ENCODE data around the gene FBXW4.

FBXW4 gene

GRCh38 chr10:101568054-101568745 is 126.8 kb downstream of the FBXW4 start:
- Histone ChIP-seq H3K27me3 (ENCODE audit: insufficient read depth, low read length, poor library complexity, severe bottlenecking) (no peaks in the 10 kb centered on the region), H4K20me1 (ENCODE audit: insufficient read depth, low read length, poor library complexity, severe bottlenecking) (no peaks in the 10 kb centered on the region)
- TF ChIP-seq EZH2phosphoT487 (IDR thresholded peaks at IDR 0.05; ENCODE audit: borderline replicate concordance), result no peak

GRCh38 chr10:101567165-101568006 is 127.6 kb downstream of the FBXW4 start:
- Histone ChIP-seq H3K27me3 (ENCODE audit: insufficient read depth, low read length, poor library complexity, severe bottlenecking) (no peaks in the 10 kb centered on the region), H3F3A (ENCODE audit: low read depth) (no peaks in the 10 kb centered on the region), H3K9me3 (ENCODE audit: insufficient read depth, low read depth, low read length) (no peaks in the 10 kb centered on the region), H2AFZ (ENCODE audit: low read length) (no peak overlapping the region), H3K36me3 (ENCODE audit: insufficient read depth, low read length) (no peaks in the 10 kb centered on the region), H4K20me1 (ENCODE audit: insufficient read depth, low read length, poor library complexity, severe bottlenecking) (no peaks in the 10 kb centered on the region), H3K4me1 (ENCODE audit: insufficient read depth, low read length, poor library complexity, severe bottlenecking) (peaks cover 11% of the 10 kb centered on the region), H3K79me2 (ENCODE audit: insufficient read depth, low read length) (no peaks in the 10 kb centered on the region), H3K4me3 (ENCODE audit: low read length, poor library complexity, severe bottlenecking) (no peak overlapping the region), H3K9ac (ENCODE audit: low read depth, low read length, poor library complexity, severe bottlenecking) (no peak overlapping the region), H3K4me2 (ENCODE audit: low read depth, low read length, poor library complexity, severe bottlenecking) (no peak overlapping the region), H3K9me2 (replicated peaks; ENCODE audit: low read depth, low read length) (no peaks in the 10 kb centered on the region)
- TF ChIP-seq EZH2phosphoT487 (IDR thresholded peaks at IDR 0.05; ENCODE audit: borderline replicate concordance), result no peak

More at GRCh38 chr10:101568054-101568745, 126.8 kb downstream of the FBXW4 start:
- H3K9me2 ChIP-seq (replicated peaks; ENCODE audit: low read depth, low read length), result no peaks in the 10 kb centered on the region
- no peak overlapping the region for H3K4me3 ChIP-seq (ENCODE audit: low read length, poor library complexity, severe bottlenecking)
- no peak overlapping the region for H2AFZ ChIP-seq (ENCODE audit: low read length)
- no peaks in the 10 kb centered on the region for H3F3A ChIP-seq (ENCODE audit: low read depth)
- no peaks in the 10 kb centered on the region for H3K36me3 ChIP-seq (ENCODE audit: insufficient read depth, low read length)
- H3K9me3 ChIP-seq (ENCODE audit: insufficient read depth, low read depth, low read length), result no peaks in the 10 kb centered on the region
- no peak overlapping the region for H3K4me2 ChIP-seq (ENCODE audit: low read depth, low read length, poor library complexity, severe bottlenecking)
- peaks cover 11% of the 10 kb centered on the region for H3K4me1 ChIP-seq (ENCODE audit: insufficient read depth, low read length, poor library complexity, severe bottlenecking)
- H3K9ac ChIP-seq (ENCODE audit: low read depth, low read length, poor library complexity, severe bottlenecking), result no peak overlapping the region
- no peaks in the 10 kb centered on the region for H3K79me2 ChIP-seq (ENCODE audit: insufficient read depth, low read length)

GRCh38 chr10:101566333-101567164 is 128.4 kb downstream of the FBXW4 start:
- Histone ChIP-seq H3K79me2 (ENCODE audit: insufficient read depth, low read length) (no peaks in the 10 kb centered on the region), H3K4me2 (ENCODE audit: low read depth, low read length, poor library complexity, severe bottlenecking) (no peak overlapping the region), H3K9me2 (replicated peaks; ENCODE audit: low read depth, low read length) (no peaks in the 10 kb centered on the region), H3K4me1 (ENCODE audit: insufficient read depth, low read length, poor library complexity, severe bottlenecking) (peaks cover 11% of the 10 kb centered on the region), H4K20me1 (ENCODE audit: insufficient read depth, low read length, poor library complexity, severe bottlenecking) (no peaks in the 10 kb centered on the region), H2AFZ (ENCODE audit: low read length) (no peak overlapping the region), H3K27me3 (ENCODE audit: insufficient read depth, low read length, poor library complexity, severe bottlenecking) (no peaks in the 10 kb centered on the region), H3F3A (ENCODE audit: low read depth) (no peaks in the 10 kb centered on the region), H3K36me3 (ENCODE audit: insufficient read depth, low read length) (no peaks in the 10 kb centered on the region), H3K9me3 (ENCODE audit: insufficient read depth, low read depth, low read length) (no peaks in the 10 kb centered on the region), H3K9ac (ENCODE audit: low read depth, low read length, poor library complexity, severe bottlenecking) (no peak overlapping the region), H3K4me3 (ENCODE audit: low read length, poor library complexity, severe bottlenecking) (no peak overlapping the region)
- TF ChIP-seq EZH2phosphoT487 (IDR thresholded peaks at IDR 0.05; ENCODE audit: borderline replicate concordance) (no peak), CTCF (conservative IDR thresholded peaks at IDR 0.05; ENCODE audit: low read length) (no peak)

- no peak overlapping the region for H3K4me3 ChIP-seq (ENCODE audit: low read length, poor library complexity, severe bottlenecking)
- H3F3A ChIP-seq (ENCODE audit: low read depth), result no peaks in the 10 kb centered on the region
- H3K4me2 ChIP-seq (ENCODE audit: low read depth, low read length, poor library complexity, severe bottlenecking), result no peak overlapping the region
- H3K9ac ChIP-seq (ENCODE audit: low read depth, low read length, poor library complexity, severe bottlenecking), result no peak overlapping the region
- no peak for TF ChIP-seq CTCF (conservative IDR thresholded peaks at IDR 0.05; ENCODE audit: low read length)
- no peak for TF ChIP-seq EZH2phosphoT487 (IDR thresholded peaks at IDR 0.05; ENCODE audit: borderline replicate concordance)
- no peaks in the 10 kb centered on the region for H3K27me3 ChIP-seq (ENCODE audit: insufficient read depth, low read length, poor library complexity, severe bottlenecking)
- H3K79me2 ChIP-seq (ENCODE audit: insufficient read depth, low read length), result no peaks in the 10 kb centered on the region
- H3K9me2 ChIP-seq (replicated peaks; ENCODE audit: low read depth, low read length), result no peaks in the 10 kb centered on the region
- peaks cover 11% of the 10 kb centered on the region for H3K4me1 ChIP-seq (ENCODE audit: insufficient read depth, low read length, poor library complexity, severe bottlenecking)
- no peaks in the 10 kb centered on the region for H3K9me3 ChIP-seq (ENCODE audit: insufficient read depth, low read depth, low read length)
- H2AFZ ChIP-seq (ENCODE audit: low read length), result no peak overlapping the region
- H4K20me1 ChIP-seq (ENCODE audit: insufficient read depth, low read length, poor library complexity, severe bottlenecking), result no peaks in the 10 kb centered on the region
- H3K36me3 ChIP-seq (ENCODE audit: insufficient read depth, low read length), result no peaks in the 10 kb centered on the region
These were observed 129.0 kb downstream of the FBXW4 start for GRCh38 chr10:101565936-101566332.

Data from Loucy (cell line).